ENCODE results near the gene MRPS6. TPM values are rescaled to one million over a fixed set of nuclear protein-coding genes. Genes with fewer than 3 reads are reported as not detected.

Gene MRPS6
- 49.2 TPM for polyA plus RNA-seq (2013)

DNA sequence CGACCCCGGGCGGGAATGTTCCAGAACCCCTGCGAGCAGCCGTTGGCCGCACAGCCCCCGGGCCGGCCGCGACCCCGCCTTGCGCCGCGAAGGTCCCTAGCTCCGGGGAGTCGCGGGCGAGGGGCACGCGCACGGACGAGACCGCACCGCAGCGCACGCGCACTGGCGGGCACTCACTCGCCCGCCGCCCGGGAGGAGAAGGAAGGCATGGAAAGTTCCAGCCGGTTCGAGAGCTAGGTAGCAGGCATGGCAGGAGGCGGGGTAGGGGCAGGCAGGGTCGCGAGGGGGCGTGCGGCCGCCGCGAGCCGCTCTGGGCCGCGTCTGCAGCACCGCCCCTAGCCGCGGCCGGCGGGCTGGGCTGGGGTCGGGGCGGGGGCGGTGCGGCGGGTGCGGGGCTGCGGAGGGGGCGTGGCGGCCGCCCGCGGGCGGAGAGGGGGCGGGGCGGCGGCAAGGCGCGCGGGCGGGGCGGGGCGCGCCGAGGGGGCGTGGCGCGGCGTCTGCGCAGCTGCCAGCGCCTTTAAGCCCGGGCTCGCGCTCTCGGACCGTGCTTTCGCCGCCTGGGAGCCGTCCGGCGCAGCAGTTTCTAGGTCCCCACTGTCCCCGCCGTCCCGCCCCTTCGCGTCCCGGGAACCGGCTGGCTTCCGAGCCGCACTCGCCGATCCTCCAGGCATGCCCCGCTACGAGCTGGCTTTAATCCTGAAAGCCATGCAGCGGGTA is at the start of gene MRPS6, which contains the start of gene SLC5A3:
Gene MRPS6, plus strand, starts transcription at position 547 of the 717 bp plus-strand sequence. Its CDS starts 123 bp downstream, at position 670.
Gene SLC5A3, plus strand, starts transcription at position 547 of the 717 bp plus-strand sequence. CDS start 21,621 bp downstream, outside the sequence.
- H3K9me3 ChIP-seq (ENCODE audit: control extremely low read depth in 1 of 5, control insufficient read depth in 4 of 5, insufficient read depth in 2 of 5, low read depth in 1 of 5, low read length in 4 of 5) = no peaks in the 10 kb centered on the region
- H3K4me1 ChIP-seq (ENCODE audit: control extremely low read depth in 1 of 4, control insufficient read depth in 4 of 4, insufficient read depth in 4 of 4, low read length in 3 of 4) = peaks cover 0 to 43% (median 18%) of the 10 kb centered on the region in 4 experiments
- peak within 1 kb of the TSS; percentile 58 to 92 (median 80) for H3K4me3 ChIP-seq (ENCODE audit: control insufficient read depth in 1 of 7, extremely low read depth in 1 of 7, insufficient read depth in 4 of 7, low read depth in 2 of 7, low read length in 6 of 7)
- H3K27me3 ChIP-seq (replicated peaks in 2 of 5; ENCODE audit: control insufficient read depth in 4 of 5, insufficient read depth in 5 of 5, low read length in 4 of 5) = no peaks in the 10 kb centered on the region
- 0% methylated on average over 72 of the region's 104 CpGs for WGBS (ENCODE audit: insufficient coverage)
- peak within 1 kb of the TSS in 1 of 2 experiments; percentile 68 for H3K27ac ChIP-seq (ENCODE audit: insufficient read depth in 1 of 2, low read depth in 1 of 2, low read length in 2 of 2, poor library complexity in 1 of 2, severe bottlenecking in 2 of 2)
- POLR2A ChIA-PET = no interaction called here
- CTCF ChIA-PET = interaction anchor here (0.6 to 2.2 kb wide), 6 partner anchors 13 to 275 kb away, joined by 3 to 10 read pairs (median 3); no protein-coding TSS in a partner anchor
- peak; percentile 75 to 85 (median 84) for DNase-seq
- H3K36me3 ChIP-seq (ENCODE audit: control insufficient read depth in 4 of 4, insufficient read depth in 4 of 4, low read length in 3 of 4) = peaks cover 0 to 6% (median 0%) of the 10 kb centered on the region in 4 experiments

DNA sequence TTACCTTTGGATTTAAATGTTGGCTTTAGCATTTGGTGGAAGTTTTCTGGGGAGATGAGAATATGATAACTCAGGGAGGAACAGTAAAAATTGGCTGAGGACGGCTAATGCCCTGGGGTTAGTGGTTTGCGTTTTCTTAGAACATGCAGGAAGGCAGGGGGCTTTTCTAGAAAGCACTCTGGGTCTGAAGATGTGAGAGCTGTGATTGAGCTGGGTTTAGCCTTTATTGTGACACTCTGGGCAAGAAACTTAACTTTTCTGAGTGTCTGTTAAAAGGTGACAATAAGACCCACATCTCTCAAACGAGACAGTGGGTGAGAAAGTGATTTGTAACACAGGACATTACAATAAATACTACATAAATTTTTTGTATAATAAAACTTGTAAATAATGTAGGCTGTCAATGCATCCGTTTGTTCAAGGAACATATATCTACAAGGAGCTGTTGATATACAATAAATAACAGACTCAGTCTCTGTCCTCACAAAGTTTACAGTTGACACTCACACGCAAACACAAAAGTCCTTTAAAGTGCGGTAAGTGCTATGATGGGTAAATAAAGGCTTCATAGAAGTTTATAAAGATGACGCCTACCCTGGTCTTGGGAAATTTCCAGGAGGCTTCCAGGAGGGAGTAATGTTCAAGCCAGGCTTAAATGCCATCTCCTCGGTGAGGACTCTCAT is 49.5 kb upstream of the MRPS6 start:
- Histone ChIP-seq H3K36me3 (ENCODE audit: control insufficient read depth in 4 of 4, insufficient read depth in 4 of 4, low read length in 3 of 4) (no peaks in the 10 kb centered on the region), H3K9me3 (ENCODE audit: control extremely low read depth in 1 of 5, control insufficient read depth in 4 of 5, insufficient read depth in 2 of 5, low read depth in 1 of 5, low read length in 4 of 5) (peaks cover 0 to 3% (median 0%) of the 10 kb centered on the region in 5 experiments), H3K27me3 (replicated peaks in 2 of 5; ENCODE audit: control insufficient read depth in 4 of 5, insufficient read depth in 5 of 5, low read length in 4 of 5) (peaks cover 0 to 2% (median 0%) of the 10 kb centered on the region in 5 experiments), H3K4me3 (ENCODE audit: control insufficient read depth in 1 of 7, extremely low read depth in 1 of 7, insufficient read depth in 4 of 7, low read depth in 2 of 7, low read length in 6 of 7) (no peak overlapping the region), H3K4me1 (ENCODE audit: control extremely low read depth in 1 of 4, control insufficient read depth in 4 of 4, insufficient read depth in 4 of 4, low read length in 3 of 4) (peaks cover 13 to 37% (median 32%) of the 10 kb centered on the region in 4 experiments), H3K27ac (ENCODE audit: insufficient read depth in 1 of 2, low read depth in 1 of 2, low read length in 2 of 2, poor library complexity in 1 of 2, severe bottlenecking in 2 of 2) (no peak overlapping the region)
- DNase-seq = no peak
- 93% methylated on average over 3 of the region's 8 CpGs for WGBS (ENCODE audit: insufficient coverage)
- CTCF ChIA-PET = interaction anchor here (0.9 to 1.6 kb wide), 3 partner anchors 30 to 34 kb away, joined by 3 to 5 read pairs (median 3); no protein-coding TSS in a partner anchor
- POLR2A ChIA-PET = no interaction called here

DNA sequence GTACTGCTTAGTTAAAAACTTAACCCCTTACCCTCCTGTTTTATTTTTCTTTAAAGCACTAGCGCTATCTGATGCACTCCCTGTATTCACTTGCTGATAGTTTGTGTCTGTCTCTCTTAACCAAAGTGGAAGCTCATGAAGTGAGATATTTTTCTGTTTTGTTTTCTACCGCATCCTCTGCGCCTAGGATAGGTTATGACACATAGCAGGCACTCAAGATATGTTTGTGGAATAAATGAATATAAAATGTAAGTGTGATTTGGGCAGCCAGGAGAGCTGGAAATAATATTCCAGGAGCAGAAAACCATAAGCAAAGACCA is 49.0 kb upstream of the MRPS6 start:
- Histone ChIP-seq H3K27me3 (replicated peaks in 2 of 5; ENCODE audit: control insufficient read depth in 4 of 5, insufficient read depth in 5 of 5, low read length in 4 of 5) (peaks cover 0 to 2% (median 0%) of the 10 kb centered on the region in 5 experiments), H3K36me3 (ENCODE audit: control insufficient read depth in 4 of 4, insufficient read depth in 4 of 4, low read length in 3 of 4) (no peaks in the 10 kb centered on the region), H3K9me3 (ENCODE audit: control extremely low read depth in 1 of 5, control insufficient read depth in 4 of 5, insufficient read depth in 2 of 5, low read depth in 1 of 5, low read length in 4 of 5) (peaks cover 0 to 3% (median 0%) of the 10 kb centered on the region in 5 experiments), H3K4me3 (ENCODE audit: control insufficient read depth in 1 of 7, extremely low read depth in 1 of 7, insufficient read depth in 4 of 7, low read depth in 2 of 7, low read length in 6 of 7) (no peak overlapping the region), H3K27ac (ENCODE audit: insufficient read depth in 1 of 2, low read depth in 1 of 2, low read length in 2 of 2, poor library complexity in 1 of 2, severe bottlenecking in 2 of 2) (no peak overlapping the region), H3K4me1 (ENCODE audit: control extremely low read depth in 1 of 4, control insufficient read depth in 4 of 4, insufficient read depth in 4 of 4, low read length in 3 of 4) (peaks cover 13 to 37% (median 31%) of the 10 kb centered on the region in 4 experiments)
- POLR2A ChIA-PET = no interaction called here
- CTCF ChIA-PET = interaction anchor here (0.9 to 1.6 kb wide), 3 partner anchors 31 to 100 kb away, joined by 3 read pairs; no protein-coding TSS in a partner anchor
- DNase-seq = no peak
- 100% methylated on average over 3 of the region's 3 CpGs for WGBS (ENCODE audit: insufficient coverage)

DNA sequence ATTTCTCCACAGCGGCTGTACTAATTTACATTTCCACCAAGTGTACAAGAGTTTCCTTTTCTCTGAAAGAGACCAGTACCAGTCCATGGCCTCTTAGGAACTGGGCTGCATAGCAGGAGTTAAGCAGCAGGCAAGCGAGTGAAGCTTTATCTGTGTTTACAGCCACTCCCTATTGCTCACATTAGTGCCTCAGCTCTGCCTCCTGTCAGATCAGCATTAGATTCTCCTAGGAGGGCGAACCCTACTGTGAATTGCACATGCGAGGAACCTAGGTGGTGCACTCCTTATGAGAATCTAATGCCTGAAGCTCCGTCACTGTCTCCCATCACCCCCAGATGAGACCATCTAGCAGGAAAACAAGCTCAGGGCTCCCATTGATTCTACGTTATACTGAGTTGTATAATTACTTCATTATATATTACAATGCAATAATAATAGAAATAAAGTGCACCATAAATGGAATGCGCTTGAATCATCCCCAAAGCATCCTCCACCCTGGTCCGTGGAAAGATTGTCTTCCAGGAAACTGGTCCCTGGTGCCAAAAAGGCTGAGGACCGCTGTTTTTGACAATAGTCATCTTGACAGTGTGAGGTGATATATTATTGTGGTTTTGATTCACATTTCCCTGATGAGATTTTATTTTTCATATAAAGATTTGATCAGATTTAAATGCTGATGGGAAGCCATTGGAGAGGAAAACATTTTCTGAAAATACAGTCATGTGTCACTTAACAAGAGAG is 45.5 kb upstream of the MRPS6 start:
- Histone ChIP-seq H3K36me3 (ENCODE audit: control insufficient read depth in 4 of 4, insufficient read depth in 4 of 4, low read length in 3 of 4) (no peaks in the 10 kb centered on the region), H3K4me3 (ENCODE audit: control insufficient read depth in 1 of 7, extremely low read depth in 1 of 7, insufficient read depth in 4 of 7, low read depth in 2 of 7, low read length in 6 of 7) (no peak overlapping the region), H3K27ac (ENCODE audit: insufficient read depth in 1 of 2, low read depth in 1 of 2, low read length in 2 of 2, poor library complexity in 1 of 2, severe bottlenecking in 2 of 2) (no peak overlapping the region), H3K9me3 (ENCODE audit: control extremely low read depth in 1 of 5, control insufficient read depth in 4 of 5, insufficient read depth in 2 of 5, low read depth in 1 of 5, low read length in 4 of 5) (peaks cover 0 to 3% (median 0%) of the 10 kb centered on the region in 5 experiments), H3K27me3 (replicated peaks in 2 of 5; ENCODE audit: control insufficient read depth in 4 of 5, insufficient read depth in 5 of 5, low read length in 4 of 5) (peaks cover 0 to 2% (median 0%) of the 10 kb centered on the region in 5 experiments), H3K4me1 (ENCODE audit: control extremely low read depth in 1 of 4, control insufficient read depth in 4 of 4, insufficient read depth in 4 of 4, low read length in 3 of 4) (peaks cover 6 to 13% (median 12%) of the 10 kb centered on the region in 4 experiments)
- ChIA-PET CTCF (interaction anchor here (0.9 kb wide), 1 partner anchor 45 kb away, joined by 3 read pairs; no protein-coding TSS in a partner anchor), POLR2A (no interaction called here)
- DNase-seq = no peak
- 100% methylated on average over 3 of the region's 9 CpGs for WGBS (ENCODE audit: insufficient coverage)

DNA sequence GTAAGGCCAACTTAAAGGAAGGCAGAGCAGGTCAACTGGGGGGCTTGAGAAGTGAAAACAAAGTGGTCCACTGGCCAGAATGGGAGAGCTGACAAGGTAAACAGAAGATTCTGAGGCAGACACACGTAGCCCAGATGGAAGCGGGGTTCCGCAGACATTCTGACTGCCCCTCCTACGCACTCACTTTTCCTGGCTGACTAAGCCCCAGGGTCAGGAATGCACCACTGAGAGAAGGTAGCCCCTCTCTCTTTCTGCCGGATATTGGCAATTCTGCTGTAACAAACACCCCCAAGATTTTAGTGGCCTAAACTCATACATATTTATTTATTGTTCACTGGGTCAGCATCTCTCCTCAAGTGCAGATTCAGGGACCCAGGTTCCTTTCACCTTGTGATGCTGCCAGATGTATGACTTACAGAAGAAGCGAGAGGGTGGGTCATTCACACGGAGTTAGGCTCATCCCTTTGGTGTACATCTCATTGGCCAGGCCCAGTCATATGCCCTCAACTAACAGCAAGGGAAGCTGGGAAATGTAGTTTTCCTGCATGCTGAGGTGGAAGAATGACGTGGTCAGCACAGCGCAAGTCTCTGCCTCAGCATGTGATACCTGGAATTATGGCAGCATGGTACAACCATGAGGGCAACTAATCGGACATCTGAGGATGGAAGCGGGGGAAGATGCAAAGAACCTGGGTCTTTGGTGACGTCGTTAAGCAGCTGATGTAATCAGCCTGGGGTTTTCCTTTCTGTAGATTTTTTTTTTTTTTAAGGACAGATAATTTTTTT is 43.4 kb upstream of the MRPS6 start:
- H3K9me3 ChIP-seq (ENCODE audit: control extremely low read depth in 1 of 5, control insufficient read depth in 4 of 5, insufficient read depth in 2 of 5, low read depth in 1 of 5, low read length in 4 of 5) = peaks cover 0 to 3% (median 0%) of the 10 kb centered on the region in 5 experiments
- ChIA-PET POLR2A (no interaction called here), CTCF (interaction anchor here (1.1 kb wide), 1 partner anchor 10 kb away, joined by 3 read pairs; no protein-coding TSS in a partner anchor)
- WGBS (ENCODE audit: insufficient coverage) = 81% methylated on average over 9 of the region's 13 CpGs
- H3K27me3 ChIP-seq (replicated peaks in 2 of 5; ENCODE audit: control insufficient read depth in 4 of 5, insufficient read depth in 5 of 5, low read length in 4 of 5) = peaks cover 0 to 2% (median 0%) of the 10 kb centered on the region in 5 experiments
- H3K4me1 ChIP-seq (ENCODE audit: control extremely low read depth in 1 of 4, control insufficient read depth in 4 of 4, insufficient read depth in 4 of 4, low read length in 3 of 4) = peaks cover 0 to 5% (median 3%) of the 10 kb centered on the region in 4 experiments
- no peak overlapping the region for H3K27ac ChIP-seq (ENCODE audit: insufficient read depth in 1 of 2, low read depth in 1 of 2, low read length in 2 of 2, poor library complexity in 1 of 2, severe bottlenecking in 2 of 2)
- no peaks in the 10 kb centered on the region for H3K36me3 ChIP-seq (ENCODE audit: control insufficient read depth in 4 of 4, insufficient read depth in 4 of 4, low read length in 3 of 4)
- DNase-seq = peak; percentile 38 to 59 (median 54)
- H3K4me3 ChIP-seq (ENCODE audit: control insufficient read depth in 1 of 7, extremely low read depth in 1 of 7, insufficient read depth in 4 of 7, low read depth in 2 of 7, low read length in 6 of 7) = no peak overlapping the region

DNA sequence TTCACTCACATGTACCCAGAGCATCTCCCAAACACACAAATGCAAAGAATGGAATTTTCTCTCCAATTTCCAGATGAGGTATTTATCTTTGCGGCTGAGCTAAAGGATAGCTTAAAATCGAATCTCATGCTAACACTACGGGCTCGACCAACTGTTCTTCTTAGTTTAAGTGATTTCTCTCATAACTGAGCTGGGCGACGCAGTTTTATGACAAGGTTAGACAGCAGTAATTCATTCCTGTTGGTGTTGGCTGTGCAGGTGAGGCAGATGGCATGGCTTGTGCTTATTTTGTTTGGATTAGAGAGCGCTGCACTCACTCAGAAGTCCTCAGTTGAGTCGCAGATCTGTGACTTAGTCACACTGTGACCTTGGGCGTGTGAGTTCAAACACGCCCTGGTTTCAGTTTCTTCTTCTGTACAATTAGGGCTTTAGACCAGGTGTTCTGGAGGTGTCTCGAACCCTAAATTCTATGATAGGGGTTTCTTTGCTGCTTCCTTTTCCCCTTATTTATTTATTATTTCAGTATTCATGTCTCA is 41.5 kb upstream of the MRPS6 start:
- H3K4me3 ChIP-seq (ENCODE audit: control insufficient read depth in 1 of 7, extremely low read depth in 1 of 7, insufficient read depth in 4 of 7, low read depth in 2 of 7, low read length in 6 of 7) = no peak overlapping the region
- CTCF ChIA-PET = interaction anchor here (1.4 kb wide), 1 partner anchor 39 kb away, joined by 3 read pairs; no protein-coding TSS in a partner anchor
- DNase-seq = no peak
- H3K9me3 ChIP-seq (ENCODE audit: control extremely low read depth in 1 of 5, control insufficient read depth in 4 of 5, insufficient read depth in 2 of 5, low read depth in 1 of 5, low read length in 4 of 5) = peaks cover 0 to 3% (median 0%) of the 10 kb centered on the region in 5 experiments
- no peaks in the 10 kb centered on the region for H3K27me3 ChIP-seq (replicated peaks in 2 of 5; ENCODE audit: control insufficient read depth in 4 of 5, insufficient read depth in 5 of 5, low read length in 4 of 5)
- no peaks in the 10 kb centered on the region for H3K36me3 ChIP-seq (ENCODE audit: control insufficient read depth in 4 of 4, insufficient read depth in 4 of 4, low read length in 3 of 4)
- H3K4me1 ChIP-seq (ENCODE audit: control extremely low read depth in 1 of 4, control insufficient read depth in 4 of 4, insufficient read depth in 4 of 4, low read length in 3 of 4) = peaks cover 0 to 2% (median 0%) of the 10 kb centered on the region in 4 experiments
- WGBS (ENCODE audit: insufficient coverage) = 88% methylated on average over 10 of the region's 11 CpGs
- POLR2A ChIA-PET = no interaction called here
- no peak overlapping the region for H3K27ac ChIP-seq (ENCODE audit: insufficient read depth in 1 of 2, low read depth in 1 of 2, low read length in 2 of 2, poor library complexity in 1 of 2, severe bottlenecking in 2 of 2)

Data from common myeloid progenitor, CD34-positive (primary cell).